Upper lobe of left lung (tissue), 4 donors: ENCODE data around the gene PLCE1.

Source experiments
- POLR2AphosphoS5 ChIP-seq, 2 donors: sonication (generic); formaldehyde crosslinking; IDR thresholded peaks; one replicate each; pipeline ENCODE4 v1.5.1; 2017; ENCODE audit warnings: antibody characterized with exemption in 2 of 2
- TF ChIP-seq, protein P1 (sequence below), 6 experiments: fragments of 450-650 bp in 4 of 6; fragments of 200-600 bp in 2 of 6; sonication (generic) in 2 of 6; IDR thresholded peaks; one replicate each; pipeline ENCODE4 v1.5.1; 2016 to 2019; ENCODE audit warnings: antibody characterized with exemption in 6 of 6

DNA sequence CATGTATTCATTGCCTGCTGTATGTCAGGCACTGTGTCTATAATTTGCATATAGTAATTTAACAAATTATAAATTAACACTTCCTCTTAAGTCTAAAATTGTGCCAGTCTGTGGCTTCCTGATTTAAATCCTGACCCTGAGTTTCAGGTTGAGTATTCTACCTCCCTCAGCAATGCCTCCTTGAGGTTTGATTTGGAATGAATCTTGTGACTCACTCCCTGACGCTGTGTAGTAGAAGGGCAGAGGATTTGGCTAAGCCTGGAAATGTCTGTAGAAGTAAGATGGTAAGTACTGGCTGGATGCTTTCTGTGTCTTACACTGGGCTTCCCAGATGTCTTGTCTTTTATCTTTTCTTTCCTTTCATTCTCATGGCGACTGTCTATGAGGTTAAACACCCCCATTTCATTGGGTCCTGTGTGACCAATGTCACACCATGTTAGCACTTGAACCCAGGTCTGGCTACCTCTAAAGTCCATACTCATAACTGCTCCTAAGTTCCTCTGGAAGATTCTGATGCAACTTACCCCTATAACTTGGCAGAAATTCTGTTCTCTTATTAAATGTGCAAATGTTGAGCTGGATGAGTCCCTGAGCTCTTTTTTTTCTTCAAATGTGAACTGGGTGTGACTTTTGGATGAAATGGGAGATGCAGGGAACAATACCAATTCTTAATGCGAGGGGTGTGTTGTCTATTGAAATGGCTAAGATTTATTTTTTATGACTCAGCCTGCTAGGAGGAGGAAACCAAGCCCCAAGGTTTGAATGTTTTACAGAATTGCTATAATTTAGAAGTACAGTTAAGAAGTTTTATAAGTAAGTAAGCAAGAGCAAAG lies 48.5 kb downstream of the PLCE1 start:
- no peak for TF ChIP-seq POLR2AphosphoS5 (IDR thresholded peaks at IDR 0.05)
- TF ChIP-seq, protein P1, sequence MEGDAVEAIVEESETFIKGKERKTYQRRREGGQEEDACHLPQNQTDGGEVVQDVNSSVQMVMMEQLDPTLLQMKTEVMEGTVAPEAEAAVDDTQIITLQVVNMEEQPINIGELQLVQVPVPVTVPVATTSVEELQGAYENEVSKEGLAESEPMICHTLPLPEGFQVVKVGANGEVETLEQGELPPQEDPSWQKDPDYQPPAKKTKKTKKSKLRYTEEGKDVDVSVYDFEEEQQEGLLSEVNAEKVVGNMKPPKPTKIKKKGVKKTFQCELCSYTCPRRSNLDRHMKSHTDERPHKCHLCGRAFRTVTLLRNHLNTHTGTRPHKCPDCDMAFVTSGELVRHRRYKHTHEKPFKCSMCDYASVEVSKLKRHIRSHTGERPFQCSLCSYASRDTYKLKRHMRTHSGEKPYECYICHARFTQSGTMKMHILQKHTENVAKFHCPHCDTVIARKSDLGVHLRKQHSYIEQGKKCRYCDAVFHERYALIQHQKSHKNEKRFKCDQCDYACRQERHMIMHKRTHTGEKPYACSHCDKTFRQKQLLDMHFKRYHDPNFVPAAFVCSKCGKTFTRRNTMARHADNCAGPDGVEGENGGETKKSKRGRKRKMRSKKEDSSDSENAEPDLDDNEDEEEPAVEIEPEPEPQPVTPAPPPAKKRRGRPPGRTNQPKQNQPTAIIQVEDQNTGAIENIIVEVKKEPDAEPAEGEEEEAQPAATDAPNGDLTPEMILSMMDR (IDR thresholded peaks at IDR 0.05) = no peak
